ENCODE results near the gene GPRIN3. TPM values are rescaled to one million over a fixed set of nuclear protein-coding genes. Genes with fewer than 3 reads are reported as not detected.

GPRIN3 gene
- total and polyA plus RNA-seq, 10 of the 15 experiments (the other 5 are each of a cell fraction or from before 2014, with no cell fraction given) = under 0.01 to 0.05 (median 0.01) TPM; not detected in 6

GRCh38 chr4:89353514-89353913, 45.9 kb upstream of the GPRIN3 start (continued):
- no peak for TF ChIP-seq CTCF (IDR thresholded peaks at IDR 0.05 in 2 of 3, conservative IDR thresholded peaks at IDR 0.05 in 1 of 3; ENCODE audit: control insufficient read depth in 2 of 3, extremely low read depth in 1 of 3, insufficient read depth in 1 of 3, low read depth in 3 of 3, low read length in 3 of 3)
- TF ChIP-seq MYC (IDR thresholded peaks at IDR 0.05; ENCODE audit: insufficient read depth, insufficient read length, insufficient replicate concordance, low read length, severe bottlenecking) = no peak

GRCh38 chr4:89352541-89352940, 44.9 kb upstream of the GPRIN3 start:
- Histone ChIP-seq H4K20me1 (ENCODE audit: control insufficient read depth, insufficient read depth) (no peaks in the 10 kb centered on the region), H3K36me3 (ENCODE audit: control insufficient read depth in 2 of 2, insufficient read depth in 2 of 2, low read length in 1 of 2) (no peaks in the 10 kb centered on the region), H3K4me2 (ENCODE audit: control insufficient read depth, insufficient read depth) (no peak overlapping the region), H2AFZ (ENCODE audit: control insufficient read depth, low read depth, low read length) (no peak overlapping the region), H3K27ac (ENCODE audit: control insufficient read depth, insufficient read depth) (no peak overlapping the region), H3K9me3 (replicated peaks; ENCODE audit: control insufficient read depth, insufficient read depth, low read length) (no peaks in the 10 kb centered on the region; the same call in 2 of the 3 replicates), H3K27me3 (replicated peaks in 1 of 2; ENCODE audit: control insufficient read depth in 2 of 2, insufficient read depth in 2 of 2, low read length in 1 of 2) (no peaks in the 10 kb centered on the region), H3K4me1 (ENCODE audit: control insufficient read depth, insufficient read depth, low read length) (no peaks in the 10 kb centered on the region), H3K9ac (ENCODE audit: control insufficient read depth, insufficient read depth, low read length) (no peak overlapping the region), H3K4me3 (no peak overlapping the region), H3K79me2 (ENCODE audit: control insufficient read depth, insufficient read depth, low read length) (no peaks in the 10 kb centered on the region)
- ChIA-PET POLR2A (no interaction called here), CTCF (interaction anchor here (3.1 kb wide), 1 partner anchor 126 kb away, joined by 9 read pairs; no protein-coding TSS in a partner anchor), RAD21 (ENCODE audit: unreplicated experiment) (no interaction called here), SMC1A (ENCODE audit: uncharacterized antibody, unreplicated experiment) (no interaction called here)
- TF ChIP-seq JUND (IDR thresholded peaks at IDR 0.05; ENCODE audit: low read depth, low read length) = no peak
- TF ChIP-seq CHD4 (IDR thresholded peaks at IDR 0.05) = no peak
- no peak for TF ChIP-seq POU2F2 (IDR thresholded peaks at IDR 0.05; ENCODE audit: borderline replicate concordance, low read depth, low read length)
- TF ChIP-seq MTA2 (IDR thresholded peaks at IDR 0.05; ENCODE audit: low read depth) = no peak
- no peak for TF ChIP-seq CBFB (IDR thresholded peaks at IDR 0.05; ENCODE audit: low read depth)
- no peak for TF ChIP-seq MEF2B (IDR thresholded peaks at IDR 0.05; ENCODE audit: partially characterized antibody, poor library complexity, severe bottlenecking)
- TF ChIP-seq POLR2A (IDR thresholded peaks at IDR 0.05; ENCODE audit: low read depth, low read length) = no peak
- TF ChIP-seq ZBTB40 (IDR thresholded peaks at IDR 0.05; ENCODE audit: borderline replicate concordance) = no peak
- no peak for TF ChIP-seq SIN3A (IDR thresholded peaks at IDR 0.05; ENCODE audit: low read depth, low read length)
- TF ChIP-seq NR2C1 (IDR thresholded peaks at IDR 0.05) = no peak
- TF ChIP-seq USF1 (IDR thresholded peaks at IDR 0.05; ENCODE audit: borderline replicate concordance, extremely low read length, insufficient read depth, low read depth, low read length) = no peak
- TF ChIP-seq HDAC2 (IDR thresholded peaks at IDR 0.05) = no peak
- TF ChIP-seq E2F4 (IDR thresholded peaks at IDR 0.05; ENCODE audit: low read depth, low read length) = no peak
- no peak for TF ChIP-seq SREBF1 (IDR thresholded peaks at IDR 0.05; ENCODE audit: low read length)
- TF ChIP-seq IKZF2 (IDR thresholded peaks at IDR 0.05) = no peak
- ATAC-seq (no peak), DNase-seq (ENCODE audit: low read depth, low spot score) (no peak), FAIRE-seq (no peak)
- 0% methylated on average over 1 of the region's 1 CpG for WGBS (ENCODE audit: insufficient coverage, insufficient replicate concordance, low lambda C conversion rate, missing lambda C conversion rate)
- intact Hi-C loops (cut with micrococcal nuclease; ENCODE audit: unreplicated experiment) (no loop called here), in situ Hi-C loops (cut with MboI) (no loop called here)
- no TSS peak for BruUV-seq (replicated peaks)
